Esophagus mucosa (tissue), 1 donor: ENCODE measurements around the gene NBAS. TPM values are rescaled to one million over a fixed set of nuclear protein-coding genes. Genes with fewer than 3 reads are reported as not detected.
"Not testable (repeated sequence)": the region's sequence is repeated elsewhere in the genome, so short reads cannot be mapped to it uniquely, and the experiment has no call there.

ENCODE experiments used
- ATAC-seq: fragments of 200-7000 bp; cut with Tn5 transposase; one replicate; pipeline ENCODE4 v1.9.1; 2020
- total RNA-seq: library from RNA; stranded (reverse); gene quantifications from one replicate; pipeline ENCODE4 v1.2.4, GENCODE V29; 2023
- donor health status: DM: yes; HTN: yes; CAD: no.

Gene NBAS
- total RNA-seq, 1 donor from 2014 or later = 25.1 TPM

DNA sequence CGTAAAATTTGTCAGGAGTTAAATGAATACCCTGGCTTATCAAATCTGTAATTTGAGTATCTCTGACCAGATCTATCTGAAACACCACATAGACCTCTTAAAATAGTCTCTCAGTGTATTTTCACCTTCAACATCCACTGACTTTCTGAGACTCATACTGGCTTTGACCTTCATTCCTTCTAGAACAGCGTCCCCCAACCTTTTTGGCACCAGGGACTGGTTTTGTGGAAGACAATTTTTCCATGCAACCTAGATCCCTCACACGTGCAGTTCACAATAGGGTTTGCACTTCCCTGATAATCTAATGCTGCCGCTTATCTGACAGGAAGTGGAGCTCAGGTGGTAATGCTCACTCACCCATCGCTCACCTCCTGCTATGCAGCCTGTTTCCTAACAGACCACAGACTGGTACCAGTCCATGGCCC lies 3.2 kb downstream of the NBAS start:
- no peak for ATAC-seq

DNA sequence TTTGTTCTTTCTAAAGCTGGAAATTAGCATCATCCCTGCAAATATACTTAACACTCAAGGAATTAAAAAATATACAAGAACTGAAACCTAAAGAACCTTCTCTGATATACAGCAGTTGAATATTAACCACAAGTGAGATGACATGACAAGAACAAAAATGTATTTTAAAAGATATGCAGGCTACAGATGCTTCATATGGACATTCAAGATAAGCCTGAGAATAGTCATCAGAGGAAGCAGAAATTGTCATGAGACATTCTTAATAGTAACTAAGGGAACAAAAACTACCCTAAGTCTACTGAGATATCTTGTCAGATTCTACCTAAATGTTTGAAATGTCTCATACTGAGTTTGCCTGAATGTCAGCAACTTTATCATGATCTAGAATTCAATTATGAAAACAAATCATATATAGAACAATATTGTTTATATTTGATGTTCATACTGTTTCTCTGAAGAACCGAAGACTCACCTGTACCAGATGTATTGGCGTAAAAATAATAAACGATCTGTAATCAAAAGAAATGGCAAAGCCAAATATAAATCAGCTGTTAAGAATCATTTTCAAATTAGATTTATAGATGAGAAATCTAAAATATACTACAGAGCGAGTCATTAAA lies 4.7 kb downstream of the NBAS start:
- ATAC-seq = no peak

DNA sequence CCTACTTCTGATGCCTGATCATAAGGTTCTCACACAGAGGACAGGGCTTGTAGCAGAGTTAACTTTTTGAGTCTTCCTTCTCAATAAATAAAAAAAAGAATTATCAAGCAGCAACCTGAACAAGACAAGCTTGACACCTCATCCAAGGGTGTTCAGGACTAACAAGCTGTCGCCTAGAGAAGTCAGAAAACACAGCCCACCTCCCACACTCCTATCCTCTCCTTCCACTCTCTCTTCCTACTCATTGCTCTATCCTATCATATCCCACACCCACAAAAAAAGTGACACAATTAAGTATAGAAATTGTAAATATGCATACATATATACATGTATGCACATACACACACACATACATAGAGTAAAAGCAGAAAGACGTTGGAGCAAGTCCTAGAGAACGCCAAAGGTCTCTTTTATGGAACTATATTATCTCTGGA lies 5.4 kb downstream of the NBAS start:
- no peak for ATAC-seq

DNA sequence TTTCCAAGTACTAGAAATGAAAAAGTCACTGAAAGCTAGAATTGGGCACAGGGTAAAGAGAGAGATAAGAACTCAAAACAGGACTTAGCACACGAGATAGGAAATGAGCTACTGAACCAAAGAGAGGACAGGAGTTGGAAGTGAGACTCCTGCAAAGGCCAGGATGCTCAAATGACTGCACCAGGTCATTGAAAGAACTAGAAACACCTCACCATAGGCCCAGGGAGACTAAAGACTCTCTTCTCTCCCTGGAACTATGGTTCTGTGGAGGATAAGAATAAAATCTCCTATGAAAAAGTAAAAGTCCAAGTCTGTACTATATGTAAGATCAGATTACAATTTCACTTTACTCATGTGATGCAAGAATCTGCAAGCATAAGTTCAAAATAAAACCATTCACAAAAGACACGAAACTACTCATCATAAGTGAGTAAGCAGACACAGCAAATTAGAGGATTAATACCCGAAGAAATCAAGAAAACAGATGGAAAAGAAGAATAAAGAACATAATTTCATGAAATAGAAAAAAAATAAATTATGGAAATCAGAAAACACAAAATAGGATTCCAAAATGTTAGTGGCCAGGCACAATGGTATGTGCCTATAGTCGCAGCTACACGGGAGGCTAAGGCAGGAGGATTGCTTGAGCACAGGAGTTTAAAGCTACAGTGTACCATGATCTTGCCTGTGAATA lies 6.5 kb downstream of the NBAS start:
- no peak for ATAC-seq

DNA sequence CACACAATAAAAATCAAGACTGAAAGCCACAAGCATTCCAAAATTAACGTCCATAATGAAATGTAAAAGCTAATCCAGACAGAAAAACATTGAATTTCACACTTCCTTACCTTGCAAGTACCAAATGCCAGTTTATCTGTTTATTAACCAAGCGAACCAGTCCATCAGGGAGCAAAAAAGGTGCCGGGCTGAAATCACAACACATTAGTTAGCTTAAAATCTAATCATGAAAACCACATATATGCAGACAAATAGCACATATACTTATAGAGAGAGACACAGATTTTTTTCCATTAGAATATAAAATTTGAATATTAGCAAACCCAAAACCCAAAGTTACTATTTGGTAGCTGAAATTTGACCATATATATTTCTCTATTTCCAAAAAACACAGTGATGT lies 7.2 kb downstream of the NBAS start:
- no peak for ATAC-seq

DNA sequence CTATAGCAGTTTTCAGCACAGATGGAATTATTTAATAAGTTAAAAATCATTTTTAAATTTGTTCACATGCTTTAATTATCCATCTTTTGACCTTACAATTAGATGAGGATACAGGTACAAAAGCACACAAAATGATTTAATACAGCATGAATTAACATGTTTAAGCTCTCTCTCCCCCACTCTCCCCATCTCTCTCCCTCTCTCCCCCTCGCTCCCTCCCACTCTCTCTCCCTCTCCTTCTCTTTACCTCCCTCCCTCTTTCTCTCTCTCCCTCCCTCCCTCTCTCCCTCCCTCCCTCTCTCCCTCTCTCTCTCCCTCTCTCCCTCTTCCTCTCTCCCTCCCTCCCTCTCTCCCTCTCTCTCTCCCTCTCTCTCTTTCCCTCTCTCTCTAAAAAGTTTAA lies 7.6 kb downstream of the NBAS start:
- ATAC-seq = no peak

DNA sequence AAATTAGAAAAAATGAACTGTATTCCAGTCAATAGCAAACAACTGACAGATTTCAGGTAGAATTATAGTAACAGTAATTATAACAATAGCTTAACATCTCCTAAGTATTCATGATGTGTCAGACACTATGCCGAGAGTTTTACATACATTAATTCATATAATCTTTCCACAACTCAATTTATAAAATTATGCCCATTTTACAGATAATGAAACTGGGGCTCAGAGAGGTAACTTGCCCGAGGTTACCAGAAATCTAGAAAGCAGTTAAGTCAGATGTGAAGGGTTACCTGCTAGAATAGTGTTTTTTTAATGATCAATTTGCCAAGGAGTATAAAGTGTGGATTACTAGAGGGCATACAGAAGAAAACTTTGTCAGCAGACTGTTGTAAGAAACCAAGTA lies 12.2 kb downstream of the NBAS start:
- ATAC-seq = no peak

DNA sequence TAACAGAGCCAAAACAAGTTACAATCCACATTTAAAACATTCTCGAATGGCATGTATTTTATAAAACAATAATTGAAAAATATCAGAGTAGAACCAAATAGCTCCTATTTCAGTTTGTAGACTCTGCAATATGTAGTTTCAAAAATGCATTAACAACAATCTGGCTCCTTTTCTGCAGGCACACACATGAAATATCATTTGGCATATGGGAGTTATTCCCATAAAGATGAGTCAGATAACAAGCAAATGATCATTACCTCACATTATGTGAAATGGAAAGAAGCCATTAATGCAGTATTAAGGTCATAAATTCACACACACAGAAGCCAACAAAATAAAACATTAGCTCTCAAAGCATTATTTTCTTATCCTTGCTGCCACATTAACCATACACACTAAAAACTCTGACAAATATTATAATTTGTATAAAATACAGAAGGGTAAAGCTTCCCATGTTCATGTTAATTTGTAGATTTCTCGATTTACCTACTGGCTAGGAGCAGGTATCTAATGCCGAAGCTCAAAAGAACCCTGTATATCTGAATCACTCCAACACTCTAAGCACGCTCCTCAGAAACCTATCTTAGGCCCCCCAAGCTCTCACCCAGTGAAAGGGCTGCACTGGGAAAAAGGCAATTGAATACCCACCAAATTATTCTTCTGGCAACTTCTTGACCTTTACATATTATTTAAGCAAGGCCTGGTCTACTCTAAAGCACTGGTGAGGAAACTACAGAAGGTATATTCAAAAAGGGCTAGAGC lies 13.8 kb downstream of the NBAS start:
- ATAC-seq = no peak

DNA sequence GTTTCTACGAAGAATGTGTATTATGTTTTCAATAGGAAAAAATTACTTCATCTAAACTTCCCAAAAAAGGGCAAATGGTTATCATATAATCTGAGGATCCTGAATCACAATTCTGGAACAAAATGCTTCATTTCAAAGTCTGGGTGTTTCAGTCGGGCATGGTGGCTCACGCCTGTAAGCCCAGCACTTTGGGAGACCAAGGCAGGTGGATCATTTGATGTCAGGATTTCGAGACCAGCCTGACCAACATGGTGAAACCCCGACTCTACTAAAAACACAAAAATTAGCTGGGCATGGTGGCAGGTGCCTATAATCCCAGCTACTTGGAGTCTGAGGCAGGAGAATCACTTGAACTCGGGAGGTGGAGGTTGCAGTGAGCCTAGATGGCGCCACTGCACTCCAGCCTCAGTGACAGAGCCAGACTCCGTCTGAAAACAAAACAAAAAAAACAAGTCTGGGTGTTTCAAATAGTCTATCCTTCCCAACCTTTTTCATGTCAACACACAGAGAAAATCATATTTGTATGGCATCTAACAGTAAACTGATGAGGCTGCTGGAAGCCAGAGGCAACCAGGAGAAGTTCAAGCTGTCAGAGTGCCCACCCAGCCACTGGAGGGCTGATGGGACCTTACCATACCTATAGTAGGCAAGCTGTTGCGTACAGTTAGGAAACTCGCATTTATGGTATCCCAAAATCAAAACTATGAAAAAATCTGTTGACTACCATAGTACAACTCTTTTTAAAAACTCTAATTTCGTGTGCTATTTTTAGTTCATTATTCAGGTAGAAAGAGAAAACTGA lies 14.6 kb downstream of the NBAS start:
- no peak for ATAC-seq

DNA sequence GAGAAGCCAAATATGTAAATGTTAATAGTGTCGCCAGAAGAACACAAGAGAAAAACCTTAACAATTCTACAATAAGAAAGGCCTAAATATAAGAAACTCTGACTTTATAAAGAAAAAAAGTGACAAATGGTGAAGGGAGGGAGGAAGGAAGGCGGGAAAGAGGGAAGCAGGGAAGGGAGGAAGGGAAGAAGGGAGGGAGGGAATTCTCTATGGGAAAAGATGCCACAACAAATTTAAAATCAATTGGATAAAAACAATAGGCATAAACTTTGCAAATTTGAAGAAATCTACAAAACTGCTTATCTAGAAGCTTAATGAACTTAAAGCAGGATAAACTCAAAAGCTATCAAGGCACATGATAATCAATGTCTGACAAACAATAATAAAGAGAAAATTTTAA lies 16.9 kb downstream of the NBAS start:
- ATAC-seq = no peak

DNA sequence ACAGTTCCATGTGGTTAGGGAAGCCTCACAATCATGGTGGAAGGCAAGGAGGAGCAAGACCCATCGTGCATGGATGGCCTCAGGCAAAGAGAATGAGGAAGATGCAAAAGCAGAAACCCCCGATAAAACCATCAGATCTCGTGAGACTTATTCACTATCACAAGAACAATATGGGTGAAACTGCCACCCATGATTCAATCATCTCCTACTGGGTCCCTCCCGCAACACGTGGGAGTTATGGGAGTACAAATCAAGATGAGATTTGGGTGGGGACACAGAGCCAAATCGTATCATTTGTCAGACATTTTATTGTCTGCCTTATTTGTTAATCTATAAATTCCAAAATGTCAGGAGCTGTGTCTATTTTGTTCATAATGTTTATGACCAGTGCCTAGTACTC lies 17.6 kb downstream of the NBAS start:
- ATAC-seq = no peak

DNA sequence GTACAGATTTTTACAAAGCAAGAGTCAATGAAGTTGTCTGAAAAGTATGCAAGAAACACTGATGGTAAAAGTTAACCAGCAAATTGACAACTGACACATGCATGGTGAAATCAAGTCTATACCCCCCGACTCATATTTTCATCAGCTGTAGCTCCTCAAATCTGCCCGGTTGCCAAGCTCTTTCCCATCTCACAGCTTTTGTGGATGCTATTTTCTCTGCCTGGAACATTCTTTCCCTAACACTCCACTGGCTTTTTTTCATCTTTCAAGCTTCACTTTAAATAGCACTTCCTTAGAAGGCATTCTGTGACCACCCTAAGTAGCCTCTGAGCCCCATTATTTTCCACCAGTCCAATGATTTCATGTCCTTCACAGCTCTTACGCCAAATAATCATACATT lies 18.1 kb downstream of the NBAS start:
- ATAC-seq = no peak

DNA sequence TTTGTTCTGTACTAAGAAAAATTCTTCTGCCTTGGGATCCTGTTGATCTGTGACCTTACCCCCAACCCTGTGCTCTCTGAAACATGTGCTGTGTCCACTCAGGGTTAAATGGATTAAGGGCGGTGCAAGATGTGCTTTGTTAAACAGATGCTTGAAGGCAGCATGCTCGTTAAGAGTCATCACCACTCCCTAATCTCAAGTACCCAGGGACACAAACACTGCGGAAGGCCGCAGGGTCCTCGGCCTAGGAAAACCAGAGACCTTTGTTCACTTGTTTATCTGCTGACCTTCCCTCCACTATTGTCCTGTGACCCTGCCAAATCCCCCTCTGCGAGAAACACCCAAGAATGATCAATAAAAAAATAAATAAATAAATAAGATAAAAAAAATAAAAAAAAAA lies 18.9 kb downstream of the NBAS start:
- ATAC-seq = not testable (repeated sequence)

DNA sequence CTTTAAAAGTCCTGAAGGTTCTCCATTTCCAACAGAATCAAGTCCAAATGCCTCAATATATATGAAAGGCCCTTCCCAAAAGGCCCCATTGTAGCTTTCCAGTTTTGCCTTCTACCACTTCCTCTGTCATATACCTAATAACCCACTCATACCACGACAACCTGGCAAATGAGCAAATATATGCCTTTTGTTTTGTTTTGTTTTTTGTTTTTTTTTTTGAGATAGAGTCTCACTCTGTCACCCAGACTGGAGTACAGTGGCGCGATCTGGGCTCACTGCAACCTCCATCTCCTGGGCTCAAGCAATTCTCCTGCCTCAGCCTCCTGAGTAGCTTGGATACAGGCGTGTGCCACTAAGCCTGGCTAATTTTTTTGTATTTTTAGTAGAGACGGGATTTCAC lies 20.6 kb downstream of the NBAS start:
- ATAC-seq = not testable (repeated sequence)

DNA sequence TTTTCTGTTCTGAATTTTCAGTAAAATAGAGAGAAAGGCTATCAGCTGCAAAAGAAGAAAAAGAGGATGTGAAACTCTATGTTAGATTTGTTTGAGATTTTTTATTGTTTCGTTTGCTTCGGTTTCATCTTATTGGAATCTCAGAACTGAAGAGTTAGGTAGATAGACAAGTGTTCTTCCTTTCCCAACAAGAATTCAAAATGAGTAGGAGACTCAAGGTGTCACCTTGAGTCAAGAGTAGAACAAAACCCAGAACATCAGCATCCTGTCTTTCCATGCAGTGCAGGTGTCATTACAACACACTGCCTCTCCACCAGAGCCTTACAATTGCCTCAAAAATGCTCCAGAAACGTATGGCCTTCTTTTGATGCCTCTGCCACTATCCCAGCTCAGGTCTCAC lies 21.1 kb downstream of the NBAS start:
- no peak for ATAC-seq

DNA sequence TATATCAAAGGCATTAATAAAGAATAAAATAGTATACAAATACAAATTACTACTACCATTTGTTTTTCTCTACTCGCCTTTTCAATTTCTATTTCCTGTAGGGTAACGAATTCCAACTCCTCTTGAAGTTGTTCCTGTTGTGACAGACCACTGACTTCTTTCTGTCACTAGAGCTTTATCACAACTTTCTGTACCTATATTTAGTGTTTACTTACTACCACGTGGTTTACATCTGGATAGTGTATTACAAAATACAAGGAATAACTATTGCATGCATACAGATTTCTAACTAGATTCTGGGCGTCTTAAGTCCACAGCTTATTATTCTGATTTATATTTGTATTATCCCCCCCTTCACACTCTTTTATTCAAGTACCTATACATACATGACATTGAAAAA lies 22.3 kb downstream of the NBAS start:
- no peak for ATAC-seq

DNA sequence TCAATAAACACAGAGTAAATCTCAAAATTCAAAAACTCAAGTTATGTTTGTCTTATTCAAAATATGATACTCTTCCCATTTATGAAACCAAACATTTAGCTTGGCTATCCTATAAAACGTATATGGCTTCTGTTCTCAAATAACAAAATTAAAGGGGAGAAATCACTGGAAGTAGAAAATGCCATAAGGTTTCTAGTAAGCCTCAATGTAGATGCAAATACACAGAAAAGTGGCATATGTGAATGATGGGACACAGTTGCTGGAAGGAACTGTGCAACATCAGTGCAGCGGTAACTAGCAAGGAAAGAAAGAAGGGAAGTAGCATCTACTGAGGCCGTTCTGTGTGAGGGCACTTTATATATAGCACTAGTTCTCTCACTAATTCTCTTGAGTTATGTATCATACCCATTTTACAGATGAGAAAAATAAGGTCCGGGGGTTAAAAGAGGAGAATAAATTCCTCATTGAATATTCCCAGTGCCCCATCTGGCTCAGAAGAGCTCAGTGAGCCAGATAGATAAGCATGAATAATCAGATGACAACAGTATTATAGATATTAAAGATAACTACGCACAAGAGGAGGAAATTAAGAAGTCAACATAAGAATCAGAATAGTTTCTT lies 27.2 kb downstream of the NBAS start:
- ATAC-seq = no peak

DNA sequence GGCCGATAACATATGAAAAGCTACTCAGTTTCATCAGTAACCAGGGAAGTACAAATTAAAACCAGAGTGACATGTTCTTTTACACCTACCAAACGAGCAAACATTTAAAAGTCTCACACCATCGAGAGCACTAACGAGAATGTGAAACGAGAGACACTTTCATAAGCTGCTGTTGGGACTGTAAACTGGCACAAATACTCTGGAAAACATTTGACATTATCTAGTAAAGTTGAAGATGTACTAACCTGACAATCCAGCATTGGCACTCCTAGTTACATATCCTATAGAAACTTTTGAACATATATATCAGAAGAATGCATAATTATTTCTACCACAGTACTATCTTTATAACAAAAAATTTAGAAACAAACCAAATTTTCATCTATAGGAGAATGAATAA lies 28.1 kb downstream of the NBAS start:
- ATAC-seq = no peak

DNA sequence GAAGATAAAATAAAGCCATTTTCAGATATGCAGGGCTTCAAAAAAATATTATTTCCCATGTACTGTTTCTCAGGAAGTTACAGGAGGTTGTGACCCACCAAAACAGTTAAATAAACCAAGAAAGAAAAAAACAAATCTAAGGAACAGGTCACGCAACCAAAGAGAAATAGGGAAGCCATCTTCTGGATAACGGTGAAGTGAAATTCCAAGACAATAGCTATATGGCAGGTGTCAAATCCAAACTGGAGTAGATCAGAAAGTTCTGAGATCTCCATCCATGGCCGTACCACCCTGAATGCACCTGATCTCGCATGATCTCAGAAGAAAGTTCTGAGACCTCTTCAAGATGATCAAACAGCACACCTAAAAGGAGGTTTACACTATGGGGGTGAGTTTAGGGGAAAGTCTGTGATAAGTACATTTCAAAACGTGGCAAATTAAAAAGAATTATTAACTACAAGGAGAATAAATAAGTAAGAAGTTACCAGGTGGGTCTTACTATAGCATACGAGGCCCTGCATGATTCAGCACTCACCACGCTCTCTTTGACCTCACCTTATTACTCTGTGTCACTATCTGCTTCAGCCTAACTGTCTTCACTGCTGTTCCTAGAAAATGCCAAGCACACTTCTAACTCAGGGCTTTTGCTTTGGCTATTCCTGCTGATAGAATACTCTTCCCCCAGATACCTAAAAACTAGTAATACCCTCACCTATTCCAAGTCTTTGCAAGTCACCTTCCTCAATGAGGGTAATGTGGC lies 29.9 kb downstream of the NBAS start:
- no peak for ATAC-seq

DNA sequence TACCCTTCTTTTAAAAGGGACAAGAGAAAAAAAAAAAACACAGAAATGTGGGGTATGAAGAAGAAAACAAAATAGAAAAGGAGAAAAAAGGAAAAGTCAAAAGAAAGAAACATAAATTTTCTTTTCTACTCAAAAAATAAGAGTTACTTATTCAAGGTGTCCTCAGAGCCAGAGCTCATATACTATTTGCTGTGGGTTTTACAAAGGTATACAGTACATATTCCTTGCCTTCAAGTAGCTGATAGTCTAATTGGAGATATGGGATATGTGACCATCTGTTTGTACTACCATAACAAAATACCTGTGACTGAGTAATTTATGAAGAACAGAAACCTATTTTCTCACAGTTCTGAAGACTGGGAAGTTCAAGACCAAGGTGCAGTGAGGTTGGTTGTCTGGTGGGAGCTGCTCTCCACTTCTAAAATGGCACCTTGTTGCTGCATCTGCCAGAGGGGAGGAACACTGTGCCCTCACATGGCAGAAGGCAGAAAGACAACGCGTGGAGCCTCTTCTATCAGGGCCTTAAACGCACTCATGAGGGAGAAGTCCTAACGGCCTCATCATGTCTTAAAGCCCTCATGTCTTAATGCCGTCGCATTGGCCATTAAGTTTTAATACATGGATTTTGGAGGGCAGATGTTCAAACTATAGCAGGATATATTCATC lies 33.9 kb downstream of the NBAS start:
- no peak for ATAC-seq

DNA sequence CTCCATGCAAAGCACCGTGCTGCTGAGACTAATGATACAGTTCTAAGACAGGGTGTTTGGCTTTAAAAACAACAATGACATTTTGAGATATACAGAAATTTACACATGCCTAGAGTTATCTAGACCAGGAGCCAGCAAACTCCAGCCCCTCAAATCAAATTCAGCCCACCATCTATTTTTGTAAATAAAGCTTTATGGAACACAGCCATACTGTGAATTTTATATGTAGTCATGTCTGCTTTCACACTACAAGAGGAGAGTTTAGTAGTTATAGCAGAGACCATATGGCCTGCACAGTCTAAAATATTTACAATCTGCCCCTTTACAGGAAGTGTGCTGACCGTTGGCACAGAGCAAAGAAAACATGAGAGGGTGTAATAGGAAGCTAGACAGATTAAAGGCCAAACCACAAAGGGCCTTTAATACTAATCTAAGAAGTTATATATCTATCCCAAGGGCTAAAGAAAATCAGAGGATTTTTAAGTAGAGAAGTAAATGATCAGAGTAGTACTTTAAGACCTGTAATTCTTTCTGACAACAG lies 39.4 kb downstream of the NBAS start:
- ATAC-seq = no peak
